Measurements from ENCODE around the gene COL12A1. TPM values are rescaled to one million over a fixed set of nuclear protein-coding genes. Genes with fewer than 3 reads are reported as not detected.

Gene COL12A1
- total and polyA plus RNA-seq, 9 donors, result 244 to 1,030 (median 553) TPM

- Histone ChIP-seq H3K27me3 (ENCODE audit: control insufficient read depth, insufficient read depth, low read length) (peaks cover 56% of the 10 kb centered on the region), H3K27ac (ENCODE audit: low read length) (peak overlapping the region; percentile 97), H3K4me1 (ENCODE audit: control insufficient read depth, insufficient read depth, low read length) (peaks cover 54% of the 10 kb centered on the region), H3K36me3 (ENCODE audit: control insufficient read depth, insufficient read depth, low read length) (no peaks in the 10 kb centered on the region), H3K9me3 (replicated peaks; ENCODE audit: control insufficient read depth, low read depth, low read length) (no peaks in the 10 kb centered on the region), H3K4me3 (ENCODE audit: low read length) (peak overlapping the region; percentile 71)
- under 1% methylated on average over 40 of the region's 47 CpGs for WGBS (ENCODE audit: insufficient coverage)
- peak; percentile 70 for DNase-seq
Measured at GRCh38 chr6:75204959-75205775, 686 bp downstream of the COL12A1 start.

DNA sequence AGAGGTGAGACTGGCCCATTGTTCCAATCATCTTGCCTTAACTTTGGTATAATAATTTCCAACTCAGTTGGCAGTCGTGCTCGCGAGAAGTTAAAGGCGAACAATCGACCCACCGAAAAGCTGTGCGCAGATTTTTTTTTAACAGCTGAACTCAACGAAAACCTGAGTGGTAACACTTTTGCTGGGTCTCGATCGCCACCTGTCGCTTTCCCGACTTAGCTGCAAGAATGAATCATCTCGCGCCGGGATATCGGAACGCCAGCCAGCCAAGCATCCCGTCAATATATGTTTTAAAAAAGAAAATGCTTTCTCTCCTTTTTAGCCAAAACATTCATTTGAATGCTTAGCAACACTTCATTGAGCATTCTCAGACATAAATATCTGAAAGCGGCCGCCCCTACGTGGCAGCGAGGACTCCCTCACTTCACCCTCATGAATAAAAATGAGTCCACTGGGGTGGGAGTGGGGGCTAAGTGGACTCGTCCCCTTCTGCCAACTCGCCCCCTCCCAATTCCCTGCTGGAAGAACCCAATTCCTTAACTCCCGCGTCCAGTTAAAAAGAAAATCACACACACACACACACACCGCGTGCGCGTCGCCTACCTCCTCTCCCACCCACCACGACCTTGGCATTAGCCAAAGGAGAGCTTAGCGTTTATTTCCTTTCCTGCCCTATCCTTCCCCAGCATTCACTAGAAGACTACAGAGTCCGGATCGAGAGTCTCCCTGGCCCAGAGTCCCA, 1.5 kb downstream of the COL12A1 start:
- WGBS (ENCODE audit: insufficient coverage), result under 1% methylated on average over 30 of the region's 35 CpGs
- Histone ChIP-seq H3K27me3 (ENCODE audit: control insufficient read depth, insufficient read depth, low read length) (peaks cover 58% of the 10 kb centered on the region), H3K27ac (ENCODE audit: low read length) (peak overlapping the region; percentile 97), H3K9me3 (replicated peaks; ENCODE audit: control insufficient read depth, low read depth, low read length) (no peaks in the 10 kb centered on the region), H3K36me3 (ENCODE audit: control insufficient read depth, insufficient read depth, low read length) (no peaks in the 10 kb centered on the region), H3K4me3 (ENCODE audit: low read length) (peak overlapping the region; percentile 71), H3K4me1 (ENCODE audit: control insufficient read depth, insufficient read depth, low read length) (peaks cover 54% of the 10 kb centered on the region)
- DNase-seq, result peak; percentile 98

DNA sequence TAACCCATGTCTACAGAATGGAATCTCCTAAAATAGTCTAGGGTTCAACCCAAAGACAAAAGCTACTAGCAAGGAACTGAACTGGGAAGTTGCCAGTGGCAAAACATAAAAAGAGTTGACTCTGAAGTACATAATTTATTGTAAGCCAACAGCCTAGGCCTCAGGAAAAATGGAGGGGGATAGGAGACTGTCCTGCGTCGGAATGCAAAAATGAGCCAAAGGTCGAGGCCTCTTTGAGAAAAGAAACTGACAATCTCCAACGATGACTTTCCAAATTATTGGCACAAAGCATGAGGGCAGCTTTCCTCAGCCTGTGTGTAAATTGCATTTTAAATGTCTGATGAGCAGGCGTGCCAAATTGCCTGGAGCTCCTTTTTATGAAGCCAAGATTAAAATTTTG, 2.1 kb downstream of the COL12A1 start:
- DNase-seq, result peak; percentile 87
- peak overlapping the region; percentile 71 for H3K4me3 ChIP-seq (ENCODE audit: low read length)
- peak overlapping the region; percentile 97 for H3K27ac ChIP-seq (ENCODE audit: low read length)
- H3K9me3 ChIP-seq (replicated peaks; ENCODE audit: control insufficient read depth, low read depth, low read length), result no peaks in the 10 kb centered on the region
- 0% methylated on average over 1 of the region's 5 CpGs for WGBS (ENCODE audit: insufficient coverage)
- no peaks in the 10 kb centered on the region for H3K36me3 ChIP-seq (ENCODE audit: control insufficient read depth, insufficient read depth, low read length)
- peaks cover 53% of the 10 kb centered on the region for H3K4me1 ChIP-seq (ENCODE audit: control insufficient read depth, insufficient read depth, low read length)
- H3K27me3 ChIP-seq (ENCODE audit: control insufficient read depth, insufficient read depth, low read length), result peaks cover 57% of the 10 kb centered on the region

DNA sequence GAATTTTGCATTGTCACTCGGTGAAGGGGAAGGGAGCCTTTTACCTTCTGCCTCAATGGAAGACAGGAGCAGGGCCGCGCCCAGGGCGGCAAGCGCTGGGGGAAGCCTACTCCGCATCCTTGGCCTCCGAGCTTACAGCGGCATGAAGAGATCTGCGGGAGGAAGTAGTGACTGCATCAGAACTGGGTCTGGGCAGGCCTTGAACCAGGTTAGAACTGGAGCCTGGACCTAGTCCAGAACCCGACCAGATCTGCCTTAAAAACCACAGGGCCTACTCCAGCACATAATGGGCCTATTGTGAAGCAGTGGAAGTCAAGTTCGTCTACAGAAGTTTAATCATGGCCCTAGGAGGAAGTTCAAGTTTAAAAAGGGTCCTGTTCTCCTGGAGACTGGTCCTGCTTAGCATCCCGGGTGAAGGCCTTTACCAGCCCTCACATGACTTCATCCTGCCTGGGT, 3.1 kb downstream of the COL12A1 start:
- peak overlapping the region; percentile 97 for H3K27ac ChIP-seq (ENCODE audit: low read length)
- peak overlapping the region; percentile 71 for H3K4me3 ChIP-seq (ENCODE audit: low read length)
- peak; percentile 72 for DNase-seq
- H3K36me3 ChIP-seq (ENCODE audit: control insufficient read depth, insufficient read depth, low read length), result no peaks in the 10 kb centered on the region
- H3K4me1 ChIP-seq (ENCODE audit: control insufficient read depth, insufficient read depth, low read length), result peaks cover 44% of the 10 kb centered on the region
- WGBS (ENCODE audit: insufficient coverage), result 12% methylated on average over 8 of the region's 12 CpGs
- H3K27me3 ChIP-seq (ENCODE audit: control insufficient read depth, insufficient read depth, low read length), result peaks cover 47% of the 10 kb centered on the region
- no peaks in the 10 kb centered on the region for H3K9me3 ChIP-seq (replicated peaks; ENCODE audit: control insufficient read depth, low read depth, low read length)

- 9% methylated on average over 40 of the region's 46 CpGs for WGBS (ENCODE audit: insufficient coverage)
- peaks cover 38% of the 10 kb centered on the region for H3K4me1 ChIP-seq (ENCODE audit: control insufficient read depth, insufficient read depth, low read length)
- H3K4me3 ChIP-seq (ENCODE audit: low read length), result peak overlapping the region; percentile 71
- no peaks in the 10 kb centered on the region for H3K36me3 ChIP-seq (ENCODE audit: control insufficient read depth, insufficient read depth, low read length)
- peak; percentile 81 for DNase-seq
- H3K27me3 ChIP-seq (ENCODE audit: control insufficient read depth, insufficient read depth, low read length), result peaks cover 41% of the 10 kb centered on the region
- no peaks in the 10 kb centered on the region for H3K9me3 ChIP-seq (replicated peaks; ENCODE audit: control insufficient read depth, low read depth, low read length)
- peak overlapping the region; percentile 97 for H3K27ac ChIP-seq (ENCODE audit: low read length)
Measured at GRCh38 chr6:75201901-75202672, 3.8 kb downstream of the COL12A1 start.

GRCh38 chr6:75201021-75201420, 4.8 kb downstream of the COL12A1 start:
- H3K4me3 ChIP-seq (ENCODE audit: low read length), result no peak overlapping the region
- H3K27me3 ChIP-seq (ENCODE audit: control insufficient read depth, insufficient read depth, low read length), result peaks cover 31% of the 10 kb centered on the region
- 0% methylated on average over 1 of the region's 1 CpG for WGBS (ENCODE audit: insufficient coverage)
- peaks cover 2% of the 10 kb centered on the region for H3K36me3 ChIP-seq (ENCODE audit: control insufficient read depth, insufficient read depth, low read length)
- peaks cover 29% of the 10 kb centered on the region for H3K4me1 ChIP-seq (ENCODE audit: control insufficient read depth, insufficient read depth, low read length)
- peak overlapping the region; percentile 97 for H3K27ac ChIP-seq (ENCODE audit: low read length)
- DNase-seq, result peak; percentile 78
- H3K9me3 ChIP-seq (replicated peaks; ENCODE audit: control insufficient read depth, low read depth, low read length), result no peaks in the 10 kb centered on the region

DNA sequence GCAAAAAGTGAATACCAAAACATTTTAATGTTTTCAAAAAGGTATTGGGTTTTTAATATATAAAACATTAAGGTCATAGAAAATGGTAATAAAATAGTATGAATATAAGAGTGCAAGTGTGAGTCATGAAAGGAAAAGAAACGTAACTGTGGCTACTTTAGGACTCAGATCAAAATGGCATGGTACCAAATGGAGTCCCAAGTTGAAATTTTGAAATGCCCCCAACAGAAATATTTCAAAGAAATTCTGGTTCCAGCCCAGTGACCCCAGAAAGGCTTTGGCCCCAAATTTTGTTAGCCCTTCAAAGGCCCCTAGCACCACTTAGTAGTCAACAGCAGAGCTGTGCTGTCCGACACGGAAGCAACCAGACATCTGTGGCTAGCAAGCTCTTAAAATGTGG, 6.0 kb downstream of the COL12A1 start:
- no peak overlapping the region for H3K4me3 ChIP-seq (ENCODE audit: low read length)
- peaks cover 2% of the 10 kb centered on the region for H3K36me3 ChIP-seq (ENCODE audit: control insufficient read depth, insufficient read depth, low read length)
- peaks cover 20% of the 10 kb centered on the region for H3K27me3 ChIP-seq (ENCODE audit: control insufficient read depth, insufficient read depth, low read length)
- H3K9me3 ChIP-seq (replicated peaks; ENCODE audit: control insufficient read depth, low read depth, low read length), result no peaks in the 10 kb centered on the region
- peak overlapping the region; percentile 97 for H3K27ac ChIP-seq (ENCODE audit: low read length)
- 45% methylated on average over 2 of the region's 3 CpGs for WGBS (ENCODE audit: insufficient coverage)
- DNase-seq, result peak; percentile 66
- peaks cover 22% of the 10 kb centered on the region for H3K4me1 ChIP-seq (ENCODE audit: control insufficient read depth, insufficient read depth, low read length)

GRCh38 chr6:75196081-75196687, 9.7 kb downstream of the COL12A1 start:
- H3K36me3 ChIP-seq (ENCODE audit: control insufficient read depth, insufficient read depth, low read length), result peaks cover 6% of the 10 kb centered on the region
- no CpG with 5 or more reads among the region's 2 CpGs for WGBS (ENCODE audit: insufficient coverage)
- no peak overlapping the region for H3K27ac ChIP-seq (ENCODE audit: low read length)
- DNase-seq, result no peak
- no peaks in the 10 kb centered on the region for H3K4me1 ChIP-seq (ENCODE audit: control insufficient read depth, insufficient read depth, low read length)
- no peaks in the 10 kb centered on the region for H3K9me3 ChIP-seq (replicated peaks; ENCODE audit: control insufficient read depth, low read depth, low read length)
- no peak overlapping the region for H3K4me3 ChIP-seq (ENCODE audit: low read length)
- H3K27me3 ChIP-seq (ENCODE audit: control insufficient read depth, insufficient read depth, low read length), result peaks cover 3% of the 10 kb centered on the region

DNA sequence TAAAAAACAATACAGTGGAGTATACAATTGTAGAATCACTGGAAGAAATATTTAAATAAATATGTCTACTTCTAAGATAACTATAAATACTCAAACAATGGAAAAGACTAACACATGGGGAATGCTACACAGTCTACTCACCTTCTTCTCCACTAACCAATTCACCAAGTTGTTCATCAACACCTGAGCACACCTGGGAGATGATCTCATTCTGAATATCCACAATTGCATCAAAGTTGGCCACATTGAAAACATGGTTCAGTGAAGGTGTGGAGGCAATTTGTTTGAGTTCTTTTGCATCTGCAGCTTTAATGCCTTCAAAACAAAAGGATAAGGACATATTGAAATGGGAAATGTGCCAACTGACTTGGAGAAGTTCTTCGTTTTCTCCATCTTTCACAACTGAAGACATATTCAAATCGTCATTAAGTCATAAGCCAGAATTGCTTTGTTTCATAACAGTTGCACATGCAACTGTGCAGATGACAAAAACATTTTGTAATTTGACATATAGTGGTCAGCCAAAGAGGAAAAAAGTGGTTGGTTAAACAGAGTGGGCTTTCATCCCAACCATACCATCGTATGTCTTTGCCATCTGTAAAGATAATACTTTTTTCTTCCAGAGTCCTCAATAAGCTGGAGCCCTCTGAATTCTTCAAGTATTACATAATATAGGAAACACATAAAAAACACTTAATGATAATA, 17.5 kb downstream of the COL12A1 start:
- H3K27me3 ChIP-seq (ENCODE audit: control insufficient read depth, insufficient read depth, low read length), result no peaks in the 10 kb centered on the region
- peaks cover 2% of the 10 kb centered on the region for H3K9me3 ChIP-seq (replicated peaks; ENCODE audit: control insufficient read depth, low read depth, low read length)
- no CpG with 5 or more reads among the region's 3 CpGs for WGBS (ENCODE audit: insufficient coverage)
- DNase-seq, result peak; percentile 76
- H3K36me3 ChIP-seq (ENCODE audit: control insufficient read depth, insufficient read depth, low read length), result peaks cover 9% of the 10 kb centered on the region
- peak overlapping the region; percentile 15 for H3K27ac ChIP-seq (ENCODE audit: low read length)
- H3K4me1 ChIP-seq (ENCODE audit: control insufficient read depth, insufficient read depth, low read length), result no peaks in the 10 kb centered on the region
- H3K4me3 ChIP-seq (ENCODE audit: low read length), result no peak overlapping the region
